ENCODE measurements around the gene XPO4.

XPO4 gene

GRCh38 chr13:20728579-20729311, 173.8 kb downstream of the XPO4 start:
- peaks cover 0 to 2% (median 0%) of the 10 kb centered on the region in 4 experiments for H3K36me3 ChIP-seq (ENCODE audit: control insufficient read depth in 4 of 4, insufficient read depth in 4 of 4, low read length in 3 of 4)

GRCh38 chr13:20727856-20728255, 174.7 kb downstream of the XPO4 start:
- 100% methylated on average over 2 of the region's 6 CpGs for WGBS (ENCODE audit: insufficient coverage)
- H3K9me3 ChIP-seq (ENCODE audit: control extremely low read depth in 1 of 5, control insufficient read depth in 4 of 5, insufficient read depth in 2 of 5, low read depth in 1 of 5, low read length in 4 of 5), result no peaks in the 10 kb centered on the region
- peaks cover 0 to 2% (median 0%) of the 10 kb centered on the region in 4 experiments for H3K36me3 ChIP-seq (ENCODE audit: control insufficient read depth in 4 of 4, insufficient read depth in 4 of 4, low read length in 3 of 4)
- peaks cover 0 to 6% (median 0%) of the 10 kb centered on the region in 4 experiments for H3K4me1 ChIP-seq (ENCODE audit: control extremely low read depth in 1 of 4, control insufficient read depth in 4 of 4, insufficient read depth in 4 of 4, low read length in 3 of 4)
- POLR2A ChIA-PET, result no interaction called here
- H3K27ac ChIP-seq (ENCODE audit: insufficient read depth in 1 of 2, low read depth in 1 of 2, low read length in 2 of 2, poor library complexity in 1 of 2, severe bottlenecking in 2 of 2), result no peak overlapping the region
- no peaks in the 10 kb centered on the region for H3K27me3 ChIP-seq (replicated peaks in 2 of 5; ENCODE audit: control insufficient read depth in 4 of 5, insufficient read depth in 5 of 5, low read length in 4 of 5)
- H3K4me3 ChIP-seq (ENCODE audit: control insufficient read depth in 1 of 7, extremely low read depth in 1 of 7, insufficient read depth in 4 of 7, low read depth in 2 of 7, low read length in 6 of 7), result no peak overlapping the region
- no peak for DNase-seq
- CTCF ChIA-PET, result interaction anchor here (1.1 kb wide), 1 partner anchor 19 kb away, joined by 4 read pairs; no protein-coding TSS in a partner anchor

More at GRCh38 chr13:20728579-20729311, 173.8 kb downstream of the XPO4 start:
- CTCF ChIA-PET, result interaction anchor here (0.9 to 1.1 kb wide), 2 partner anchors 11 to 20 kb away, joined by 3 to 4 read pairs; no protein-coding TSS in a partner anchor
- peak in 1 of 3 donors; percentile 17 for DNase-seq
- Histone ChIP-seq H3K9me3 (ENCODE audit: control extremely low read depth in 1 of 5, control insufficient read depth in 4 of 5, insufficient read depth in 2 of 5, low read depth in 1 of 5, low read length in 4 of 5) (no peaks in the 10 kb centered on the region), H3K4me1 (ENCODE audit: control extremely low read depth in 1 of 4, control insufficient read depth in 4 of 4, insufficient read depth in 4 of 4, low read length in 3 of 4) (peaks cover 0 to 6% (median 0%) of the 10 kb centered on the region in 4 experiments), H3K27ac (ENCODE audit: insufficient read depth in 1 of 2, low read depth in 1 of 2, low read length in 2 of 2, poor library complexity in 1 of 2, severe bottlenecking in 2 of 2) (no peak overlapping the region), H3K4me3 (ENCODE audit: control insufficient read depth in 1 of 7, extremely low read depth in 1 of 7, insufficient read depth in 4 of 7, low read depth in 2 of 7, low read length in 6 of 7) (no peak overlapping the region), H3K27me3 (replicated peaks in 2 of 5; ENCODE audit: control insufficient read depth in 4 of 5, insufficient read depth in 5 of 5, low read length in 4 of 5) (no peaks in the 10 kb centered on the region)
- POLR2A ChIA-PET, result no interaction called here
- 61% methylated on average over 7 of the region's 14 CpGs for WGBS (ENCODE audit: insufficient coverage)
